Heart right ventricle (tissue), 16 donors: ENCODE results near the gene DHODH. TPM values are rescaled to one million over a fixed set of nuclear protein-coding genes. Genes with fewer than 3 reads are reported as not detected.
"Not testable (repeated sequence)": the region's sequence is repeated elsewhere in the genome, so short reads cannot be mapped to it uniquely, and the experiment has no call there.

Source experiments
- ATAC-seq, 8 donors: fragments of 200-7000 bp; cut with Tn5 transposase; one replicate each; pipeline ENCODE4 v1.9.1; 2020; ENCODE audit warnings: mild to moderate bottlenecking in 8 of 8, moderate library complexity in 8 of 8, moderate number of reproducible peaks in 1 of 8
- DNase-seq, 2 donors: peaks; one replicate each; pipeline ENCODE4 v3.0.0-alpha.2; 2020
- H3K27ac ChIP-seq, 10 donors: fragments of 200-600 bp; sonication (generic) in 2 of 10; one replicate each; pipeline versions ENCODE4 v1.5.0 to v1.8.0; 2020 to 2022; ENCODE audit warnings: mild to moderate bottlenecking in 3 of 10
- H3K27me3 ChIP-seq, 7 donors: fragments of 200-600 bp; one replicate each; pipeline ENCODE4 v1.8.0; 2021 to 2022; ENCODE audit warnings: mild to moderate bottlenecking in 2 of 7
- H3K36me3 ChIP-seq, 9 donors: fragments of 200-600 bp; sonication (generic) in 1 of 9; one replicate each; pipeline versions ENCODE4 v1.5.0 to v1.8.0; 2020 to 2022; ENCODE audit warnings: mild to moderate bottlenecking in 2 of 9
- H3K4me1 ChIP-seq, 9 donors: fragments of 200-600 bp; sonication (generic) in 1 of 9; one replicate each; pipeline versions ENCODE4 v1.5.0 to v1.8.0; 2020 to 2022; ENCODE audit warnings: mild to moderate bottlenecking in 4 of 9
- H3K4me3 ChIP-seq, 10 donors: fragments of 200-600 bp; sonication (generic) in 2 of 10; one replicate each; pipeline versions ENCODE4 v1.5.0 to v1.8.0; 2020 to 2022; ENCODE audit warnings: mild to moderate bottlenecking in 7 of 10, moderate library complexity in 2 of 10
- H3K9me3 ChIP-seq, 11 donors: fragments of 200-600 bp in 10 of 11; sonication (generic) in 2 of 11; one replicate each; pipeline versions ENCODE4 v1.5.0 to v1.8.0; 2013 to 2022; ENCODE audit warnings: mild to moderate bottlenecking in 2 of 11, control low read depth in 1 of 11, moderate library complexity in 1 of 11
- WGBS, 2 donors: extraction: QIAGEN DNeasy Blood & Tissue Kit; methylation state at CpG; one replicate each; pipeline ENCODE4 v1.1.7; 2013; ENCODE audit warnings: inconsistent platforms in 1 of 2; 5-methylcytosine and 5-hydroxymethylcytosine counted together
- intact Hi-C, 10 donors: fragments of 100-400 bp; cut with DNase I; formaldehyde crosslinking; loops; one replicate each; pipeline versions ENCODE4 v1.11.1 to v1.14.2; 2022
- polyA plus RNA-seq, 2 donors: library from polyadenylated mRNA; stranded (reverse); fragments of 200-250 nt; gene quantifications; one replicate each; pipeline ENCODE4 v1.2.3, GENCODE V29; 2013
- total RNA-seq, 10 donors: library from RNA; stranded (reverse); fragmentation: NEBNext Ultra II Directional in 3 of 10; extraction: Animal tissue kit (Norgen Biotek cat#: 25700) in 3 of 10; gene quantifications; one replicate each; pipeline versions ENCODE4 v1.2.1 to v1.2.4, GENCODE V29; 2021 to 2023
- TF ChIP-seq, protein P1 (sequence below), 9 donors: fragments of 200-600 bp; sonication (generic) in 2 of 9; IDR thresholded peaks; one replicate each; pipeline versions ENCODE4 v1.5.0 to v1.8.0; 2021 to 2022; ENCODE audit warnings: antibody characterized with exemption in 9 of 9, mild to moderate bottlenecking in 5 of 9, moderate library complexity in 1 of 9
- donor health status: Arrhythmogenic right ventricular cardiomyopathy.
- donor health status: ischemic (EF 13 %, LVEDD 7.1; RV severe dilation, severe dysfunction).
- donor health status: healthy with polysubstance abuse.
- donor health status: DM: no; HTN: yes; CAD: no.
- donor health status: DM: no; HTN: no; CAD: no.
- donor health status: ischemic (EF 25% LVEDD 6.9; RV normal size, moderate dysfunction).
- donor health status: ischemic (EF 25% LVEDD 5.7; RV mildly dilated, moderate dysfunction).
- donor health status: healthy.
- donor health status: DM: yes; HTN: yes; CAD: no.
- donor health status: Ischemic cardiomyopathy.
- donor health status: ischemic (EF 35%, LVEDD 5.7; RV mildly dilated, moderate dysfunction).
- donor health status: nonischemic (EF 11% LVEDD 7.7; RV severe dilation, severe dysfunction).
- donor health status: DM: yes; HTN: yes; CAD: no.
- donor health status: PGD.
- donor health status: ischemic (EF 29% LVEDD 5.4; RV normal size, mild dysfunction).
- donor health status: nonischemic (EF 23%, LVEDD 6.1; RV moderate dilation, normal function).

DHODH gene
- total and polyA plus RNA-seq, 12 donors, result 6.1 to 12.6 (median 8.3) TPM

DNA sequence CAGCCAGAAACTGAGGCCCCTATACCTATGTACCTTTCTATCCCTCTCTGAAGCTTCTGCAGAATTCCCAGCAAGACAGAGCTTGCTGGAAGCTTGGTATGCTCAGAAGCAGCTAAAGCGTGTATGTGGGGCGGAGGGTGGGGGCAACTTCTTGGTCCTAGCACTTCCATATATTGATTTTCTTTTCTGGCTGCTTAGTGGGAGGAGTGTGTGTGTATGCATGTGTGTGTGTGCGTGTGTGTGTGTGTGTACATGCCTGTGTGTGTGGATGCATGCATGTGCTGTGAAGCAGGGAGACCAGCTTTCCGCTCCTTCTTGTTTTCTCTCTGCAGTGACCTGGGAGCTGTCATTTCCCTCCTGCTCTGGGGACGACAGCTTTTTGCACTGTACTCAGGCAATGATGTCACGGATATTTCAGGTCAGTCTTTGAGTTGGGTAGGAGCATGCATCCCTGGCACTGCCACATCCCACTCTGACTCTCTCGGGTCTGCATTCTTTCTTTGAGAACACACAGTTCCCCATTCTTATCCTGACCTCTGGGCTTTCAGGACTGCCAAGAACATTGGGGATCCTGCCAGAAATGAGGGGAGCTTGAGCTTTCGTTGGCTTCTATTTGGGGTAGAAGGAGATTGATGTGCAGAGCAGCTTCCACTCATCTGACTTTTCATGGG lies 65.2 kb downstream of the DHODH start:
- TF ChIP-seq, protein P1, sequence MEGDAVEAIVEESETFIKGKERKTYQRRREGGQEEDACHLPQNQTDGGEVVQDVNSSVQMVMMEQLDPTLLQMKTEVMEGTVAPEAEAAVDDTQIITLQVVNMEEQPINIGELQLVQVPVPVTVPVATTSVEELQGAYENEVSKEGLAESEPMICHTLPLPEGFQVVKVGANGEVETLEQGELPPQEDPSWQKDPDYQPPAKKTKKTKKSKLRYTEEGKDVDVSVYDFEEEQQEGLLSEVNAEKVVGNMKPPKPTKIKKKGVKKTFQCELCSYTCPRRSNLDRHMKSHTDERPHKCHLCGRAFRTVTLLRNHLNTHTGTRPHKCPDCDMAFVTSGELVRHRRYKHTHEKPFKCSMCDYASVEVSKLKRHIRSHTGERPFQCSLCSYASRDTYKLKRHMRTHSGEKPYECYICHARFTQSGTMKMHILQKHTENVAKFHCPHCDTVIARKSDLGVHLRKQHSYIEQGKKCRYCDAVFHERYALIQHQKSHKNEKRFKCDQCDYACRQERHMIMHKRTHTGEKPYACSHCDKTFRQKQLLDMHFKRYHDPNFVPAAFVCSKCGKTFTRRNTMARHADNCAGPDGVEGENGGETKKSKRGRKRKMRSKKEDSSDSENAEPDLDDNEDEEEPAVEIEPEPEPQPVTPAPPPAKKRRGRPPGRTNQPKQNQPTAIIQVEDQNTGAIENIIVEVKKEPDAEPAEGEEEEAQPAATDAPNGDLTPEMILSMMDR (IDR thresholded peaks at IDR 0.05), result no peak
- H3K27me3 ChIP-seq, result no peaks in the 10 kb centered on the region
- peak; percentile 31 to 70 for DNase-seq
- H3K36me3 ChIP-seq, result peaks cover 0 to 13% (median 0%) of the 10 kb centered on the region in 9 donors
- ATAC-seq, result peak; percentile 91 to 96 (median 93)
- H3K27ac ChIP-seq, result peak overlapping the region; percentile 58 to 96 (median 82)
- H3K4me1 ChIP-seq, result peaks cover 0 to 41% (median 9%) of the 10 kb centered on the region in 9 donors
- 48 to 56% methylated on average over 8 of the region's 8 CpGs for WGBS, 2 donors
- no peaks in the 10 kb centered on the region for H3K9me3 ChIP-seq
- H3K4me3 ChIP-seq, result peak overlapping the region in 6 of 10 donors; percentile 12 to 34 (median 16)
- intact Hi-C loops, result loop anchor here in 2 of 10 donors (1.0 to 2.0 kb wide), 2 partner anchors 19 to 20 kb away; partner anchors contain the start of genes DHX38 (in 2 of the 2) and TXNL4B (in 2 of the 2)

DNA sequence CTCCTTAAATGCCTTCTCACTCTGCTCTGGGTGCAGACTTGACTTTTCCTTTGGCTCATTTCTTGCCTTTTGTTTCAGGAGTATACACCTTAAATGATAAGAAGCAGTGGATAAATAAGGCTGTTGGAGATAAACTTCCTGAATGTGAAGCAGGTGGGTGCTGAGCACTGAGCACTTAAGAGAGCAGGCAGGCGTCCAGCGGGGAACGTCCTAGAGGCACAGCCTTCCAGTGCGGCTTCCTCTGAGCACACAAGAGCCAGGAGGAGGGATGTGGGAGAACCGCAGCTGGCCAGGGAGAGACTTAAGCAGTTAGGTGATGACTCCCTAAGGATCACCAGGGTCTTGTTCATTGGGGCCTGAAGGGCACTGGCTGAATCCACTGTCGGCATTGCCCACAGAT lies 66.5 kb downstream of the DHODH start:
- Histone ChIP-seq H3K4me1 (peaks cover 0 to 41% (median 9%) of the 10 kb centered on the region in 9 donors), H3K27ac (peak overlapping the region in 9 of 10 donors; percentile 56 to 96 (median 80)), H3K36me3 (peaks cover 0 to 13% (median 0%) of the 10 kb centered on the region in 9 donors), H3K4me3 (peak overlapping the region in 2 of 10 donors; percentile 33 to 34)
- H3K9me3 ChIP-seq, H3K27me3 ChIP-seq, DNase-seq, intact Hi-C loops: not testable (repeated sequence)
- peak in 7 of 8 donors; percentile 26 to 66 (median 56) for ATAC-seq
- WGBS, 2 donors, result 41 to 43% methylated on average over 2 of the region's 6 CpGs

Other genes with a start within 250 kb of the DHODH start
- gene AP1G1, start 199.9 kb upstream of the DHODH start, total RNA-seq, result 10 to 100 TPM; 31.2 to 53.7 (median 36.9) TPM
- 10 to 100 TPM; 12.4 to 15.5 TPM for gene AP1G1, start 199.9 kb upstream of the DHODH start, polyA plus RNA-seq
- 10 to 100 TPM; 13.9 to 24.2 (median 19.1) TPM for gene ATXN1L, start 162.8 kb upstream of the DHODH start, total RNA-seq
- 1 to 10 TPM; 6.0 to 6.7 TPM for gene ATXN1L, start 162.8 kb upstream of the DHODH start, polyA plus RNA-seq
- gene ZNF821, start 124.6 kb upstream of the DHODH start, total RNA-seq, result 1 to 10 TPM; 2.2 to 7.8 (median 3.5) TPM
- gene ZNF821, start 124.6 kb upstream of the DHODH start, polyA plus RNA-seq, result 1 to 10 TPM; 3.5 to 3.6 TPM
- gene IST1, start 113.2 kb upstream of the DHODH start, total RNA-seq, result 100 to 1,000 TPM in 7 of 10 donors, 10 to 100 TPM in 3; 89.1 to 140 (median 108) TPM
- gene IST1, start 113.2 kb upstream of the DHODH start, polyA plus RNA-seq, result 10 to 100 TPM; 80.6 to 92.1 TPM
- gene PKD1L3, start 8.3 kb upstream of the DHODH start, total RNA-seq, result under 1 TPM in 6 of 10 donors, not detected in 4; 0.04 to 0.19 (median 0.11) TPM
- gene PKD1L3, start 8.3 kb upstream of the DHODH start, polyA plus RNA-seq, result under 1 TPM; under 0.01 to 0.07 TPM
- gene HP, start 45.8 kb downstream of the DHODH start, total RNA-seq, result 10 to 100 TPM in 2 of 10 donors, 1 to 10 TPM in 7, under 1 TPM in 1; 0.47 to 26.6 (median 5.0) TPM
- gene HP, start 45.8 kb downstream of the DHODH start, polyA plus RNA-seq, result 1 to 10 TPM; 4.0 to 8.9 TPM
- gene HPR, start 54.5 kb downstream of the DHODH start, total RNA-seq, result 100 to 1,000 TPM in 2 of 10 donors, 10 to 100 TPM in 8; 32.9 to 133 (median 60.8) TPM
- 100 to 1,000 TPM in 1 of 2 donors, 10 to 100 TPM in 1; 37.2 to 115 TPM for gene HPR, start 54.5 kb downstream of the DHODH start, polyA plus RNA-seq
- 10 to 100 TPM in 1 of 10 donors, 1 to 10 TPM in 9; 3.2 to 11.7 (median 5.9) TPM for gene TXNL4B, start 84.9 kb downstream of the DHODH start, total RNA-seq
- gene TXNL4B, start 84.9 kb downstream of the DHODH start, polyA plus RNA-seq, result 10 to 100 TPM in 1 of 2 donors, 1 to 10 TPM in 1; 5.8 to 10.5 TPM
- gene DHX38, start 85.1 kb downstream of the DHODH start, total RNA-seq, result 10 to 100 TPM; 29.1 to 46.5 (median 36.6) TPM
- gene DHX38, start 85.1 kb downstream of the DHODH start, polyA plus RNA-seq, result 10 to 100 TPM; 41.4 to 50.6 TPM
- 1 to 10 TPM in 1 of 10 donors, under 1 TPM in 1, not detected in 8; 0.26 to 1.6 TPM for gene PMFBP1, start 163.4 kb downstream of the DHODH start, total RNA-seq
- under 1 TPM; 0.39 to 0.51 TPM for gene PMFBP1, start 163.4 kb downstream of the DHODH start, polyA plus RNA-seq